Upper lobe of left lung (tissue), 6 donors: ENCODE measurements around the gene AGAP1. TPM values are rescaled to one million over a fixed set of nuclear protein-coding genes. Genes with fewer than 3 reads are reported as not detected.

Source experiments
- ATAC-seq, 2 donors: fragments of 200-7000 bp; cut with Tn5 transposase; one replicate each; pipeline ENCODE4 v1.9.1; 2022; ENCODE audit warnings: mild to moderate bottlenecking in 2 of 2, moderate library complexity in 2 of 2; ENCODE audit not compliant: low FRiP score in 2 of 2
- DNase-seq, 2 donors: peaks; one replicate each; pipeline ENCODE4 v3.0.0-alpha.2; 2019 to 2020
- H3K27ac ChIP-seq, 4 donors: fragments of 200-600 bp; sonication (generic); one replicate each; pipeline ENCODE4 v1.5.1; 2016 to 2019
- H3K27me3 ChIP-seq, 4 donors: fragments of 200-600 bp; sonication (generic); one replicate each; pipeline ENCODE4 v1.5.1; 2017 to 2019
- H3K36me3 ChIP-seq, 4 donors: fragments of 200-600 bp; sonication (generic); one replicate each; pipeline ENCODE4 v1.5.1; 2016 to 2019
- H3K4me1 ChIP-seq, 4 donors: fragments of 200-600 bp; sonication (generic); one replicate each; pipeline ENCODE4 v1.5.1; 2018 to 2019
- H3K4me3 ChIP-seq, 4 donors: fragments of 200-600 bp; sonication (generic); one replicate each; pipeline ENCODE4 v1.5.1; 2017 to 2019; ENCODE audit warnings: mild to moderate bottlenecking in 2 of 4, moderate library complexity in 1 of 4
- H3K9me3 ChIP-seq, 4 donors: fragments of 200-600 bp; sonication (generic); one replicate each; pipeline ENCODE4 v1.5.1; 2018 to 2019
- EP300 ChIP-seq, 4 donors: sonication (generic); formaldehyde crosslinking; IDR thresholded peaks; one replicate each; pipeline ENCODE4 v1.5.1; 2017; ENCODE audit warnings: antibody characterized with exemption in 4 of 4, control low read depth in 2 of 4
- POLR2A ChIP-seq, 4 donors: fragments of 450-650 bp; IDR thresholded peaks; one replicate each; pipeline ENCODE4 v1.5.1; 2016 to 2017; ENCODE audit warnings: antibody characterized with exemption in 4 of 4, mild to moderate bottlenecking in 2 of 4
- POLR2AphosphoS5 ChIP-seq, 2 donors: sonication (generic); formaldehyde crosslinking; IDR thresholded peaks; one replicate each; pipeline ENCODE4 v1.5.1; 2017; ENCODE audit warnings: antibody characterized with exemption in 2 of 2
- WGBS, 2 donors: methylation state at CpG; one replicate each; pipeline ENCODE4 v1.1.5; 2017 to 2018; 5-methylcytosine and 5-hydroxymethylcytosine counted together
- total RNA-seq, 6 donors: library from RNA; depleted of rRNA in 4 of 6; stranded (reverse); fragments of >200 nt in 4 of 6; gene quantifications; one replicate each; pipeline versions ENCODE4 v1.1.0 to v1.2.1, GENCODE V29; 2016 to 2021
- TF ChIP-seq, protein P1 (sequence below), 6 experiments: fragments of 450-650 bp in 4 of 6; fragments of 200-600 bp in 2 of 6; sonication (generic) in 2 of 6; IDR thresholded peaks; one replicate each; pipeline ENCODE4 v1.5.1; 2016 to 2019; ENCODE audit warnings: antibody characterized with exemption in 6 of 6
- donor health status: DM: no; HTN: no; CAD: no; lungs with moderate emphysema.
- donor health status: DM: no; HTN: yes; CAD: no; lungs with severe emphysema.

Gene AGAP1
- total RNA-seq, 6 donors from 2014 or later = 25.5 to 45.1 (median 30.7) TPM

DNA sequence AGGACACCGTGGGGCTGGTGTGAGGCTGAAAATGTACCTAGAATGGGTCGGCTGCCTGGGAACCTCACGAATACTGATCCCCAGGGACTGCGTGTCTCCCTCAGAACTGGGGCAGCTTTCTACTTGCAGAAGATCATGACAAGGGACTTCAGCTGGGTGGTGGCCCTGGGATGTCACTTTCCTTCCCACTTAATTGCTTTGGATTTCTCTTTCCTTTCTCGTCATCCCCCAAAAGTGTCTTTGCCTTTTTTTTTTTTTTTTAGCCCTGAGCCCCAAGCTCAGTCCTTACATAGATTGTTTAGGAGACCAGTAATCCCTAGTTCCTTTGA, 395.4 kb downstream of the AGAP1 start:
- H3K9me3 ChIP-seq = no peaks in the 10 kb centered on the region
- TF ChIP-seq, protein P1, sequence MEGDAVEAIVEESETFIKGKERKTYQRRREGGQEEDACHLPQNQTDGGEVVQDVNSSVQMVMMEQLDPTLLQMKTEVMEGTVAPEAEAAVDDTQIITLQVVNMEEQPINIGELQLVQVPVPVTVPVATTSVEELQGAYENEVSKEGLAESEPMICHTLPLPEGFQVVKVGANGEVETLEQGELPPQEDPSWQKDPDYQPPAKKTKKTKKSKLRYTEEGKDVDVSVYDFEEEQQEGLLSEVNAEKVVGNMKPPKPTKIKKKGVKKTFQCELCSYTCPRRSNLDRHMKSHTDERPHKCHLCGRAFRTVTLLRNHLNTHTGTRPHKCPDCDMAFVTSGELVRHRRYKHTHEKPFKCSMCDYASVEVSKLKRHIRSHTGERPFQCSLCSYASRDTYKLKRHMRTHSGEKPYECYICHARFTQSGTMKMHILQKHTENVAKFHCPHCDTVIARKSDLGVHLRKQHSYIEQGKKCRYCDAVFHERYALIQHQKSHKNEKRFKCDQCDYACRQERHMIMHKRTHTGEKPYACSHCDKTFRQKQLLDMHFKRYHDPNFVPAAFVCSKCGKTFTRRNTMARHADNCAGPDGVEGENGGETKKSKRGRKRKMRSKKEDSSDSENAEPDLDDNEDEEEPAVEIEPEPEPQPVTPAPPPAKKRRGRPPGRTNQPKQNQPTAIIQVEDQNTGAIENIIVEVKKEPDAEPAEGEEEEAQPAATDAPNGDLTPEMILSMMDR (IDR thresholded peaks at IDR 0.05) = no peak
- TF ChIP-seq POLR2A (IDR thresholded peaks at IDR 0.05) (no peak), EP300 (IDR thresholded peaks at IDR 0.05) (no peak), POLR2AphosphoS5 (IDR thresholded peaks at IDR 0.05) (no peak)
- H3K36me3 ChIP-seq = peaks cover 0 to 13% (median 3%) of the 10 kb centered on the region in 4 donors
- H3K4me1 ChIP-seq = no peaks in the 10 kb centered on the region
- WGBS, 2 donors = 88 to 92% methylated on average over 4 to 5 of the region's 5 CpGs
- ATAC-seq (no peak), DNase-seq (no peak)
- H3K27me3 ChIP-seq = no peaks in the 10 kb centered on the region
- H3K4me3 ChIP-seq = no peak overlapping the region
- no peak overlapping the region for H3K27ac ChIP-seq

DNA sequence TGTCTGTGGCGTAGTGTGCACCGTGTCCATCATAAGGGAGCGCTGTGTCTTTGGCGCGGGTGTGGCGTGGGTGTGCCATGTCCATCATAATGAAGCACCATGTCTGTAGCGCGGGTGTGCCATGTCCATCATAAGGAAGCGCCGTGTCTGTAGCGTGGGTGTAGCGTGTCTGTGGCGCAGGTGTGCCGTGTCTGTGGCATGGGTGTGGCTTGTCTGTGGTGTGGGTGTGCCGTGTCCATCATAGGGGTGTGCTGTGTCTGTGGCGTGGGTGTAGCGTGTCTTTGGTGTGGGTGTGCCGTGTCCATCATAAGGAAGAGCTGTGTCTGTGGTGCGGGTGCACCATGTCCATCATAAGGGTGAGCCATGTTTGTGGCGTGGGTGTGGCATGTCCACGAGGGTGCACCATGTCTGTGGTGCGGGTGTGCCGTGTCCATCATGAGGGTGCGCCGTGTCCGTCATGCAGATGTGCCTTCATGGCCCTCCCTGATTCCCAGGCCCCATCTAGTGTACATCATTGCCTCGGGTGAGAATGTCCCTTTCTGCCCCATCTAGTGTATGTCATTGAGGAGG, 399.4 kb downstream of the AGAP1 start:
- H3K4me3 ChIP-seq = no peak overlapping the region
- peak in 1 of 2 donors; percentile 34 for ATAC-seq
- H3K27ac ChIP-seq = no peak overlapping the region
- H3K4me1 ChIP-seq = no peaks in the 10 kb centered on the region
- no peak for DNase-seq
- H3K36me3 ChIP-seq = peaks cover 0 to 8% (median 3%) of the 10 kb centered on the region in 4 donors
- no peaks in the 10 kb centered on the region for H3K9me3 ChIP-seq
- WGBS, 2 donors = 93 to 96% methylated on average over 24 to 27 of the region's 27 CpGs
- TF ChIP-seq POLR2A (IDR thresholded peaks at IDR 0.05) (no peak), POLR2AphosphoS5 (IDR thresholded peaks at IDR 0.05) (no peak)
- TF ChIP-seq, protein P1 (IDR thresholded peaks at IDR 0.05) = no peak
- no peaks in the 10 kb centered on the region for H3K27me3 ChIP-seq

GRCh38 chr2:235894839-235895238, 401.0 kb downstream of the AGAP1 start:
- H3K27ac ChIP-seq = no peak overlapping the region
- ATAC-seq = no peak
- TF ChIP-seq, protein P1 (IDR thresholded peaks at IDR 0.05) = no peak
- TF ChIP-seq POLR2A (IDR thresholded peaks at IDR 0.05) = no peak

DNA sequence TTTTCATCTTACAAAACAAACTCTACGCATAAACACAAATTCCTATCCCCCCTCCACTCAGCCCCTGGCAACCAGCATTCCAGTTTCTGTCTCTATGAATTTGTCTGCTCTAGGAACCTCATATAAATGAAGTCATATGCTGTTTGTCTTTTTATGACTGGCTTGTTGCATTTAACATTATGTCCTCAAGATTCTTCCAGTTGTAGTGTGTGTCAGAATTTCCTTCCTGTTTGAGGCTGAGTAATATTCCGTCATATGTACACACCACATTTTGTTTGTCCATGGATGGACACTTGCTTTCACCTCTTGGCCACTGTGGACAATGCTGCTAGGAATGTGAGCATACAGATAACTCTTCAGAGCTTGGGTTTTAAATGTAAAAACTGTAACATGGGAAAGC, 402.2 kb downstream of the AGAP1 start:
- TF ChIP-seq POLR2AphosphoS5 (IDR thresholded peaks at IDR 0.05) (no peak), EP300 (IDR thresholded peaks at IDR 0.05) (no peak), POLR2A (IDR thresholded peaks at IDR 0.05) (no peak)
- TF ChIP-seq, protein P1 (IDR thresholded peaks at IDR 0.05) = no peak

More at GRCh38 chr2:235894839-235895238, 401.0 kb downstream of the AGAP1 start:
- no peaks in the 10 kb centered on the region for H3K27me3 ChIP-seq
- no peak for DNase-seq
- no peaks in the 10 kb centered on the region for H3K4me1 ChIP-seq
- no peak overlapping the region for H3K4me3 ChIP-seq
- H3K9me3 ChIP-seq = no peaks in the 10 kb centered on the region
- H3K36me3 ChIP-seq = peaks cover 0 to 8% (median 3%) of the 10 kb centered on the region in 4 donors
- 95 to 96% methylated on average over 10 of the region's 10 CpGs for whole genome bisulfite sequencing, 2 donors

GRCh38 chr2:235897992-235898391, 404.1 kb downstream of the AGAP1 start:
- no peak for ATAC-seq

More for the DNA sequence above, 402.2 kb downstream of the AGAP1 start:
- Histone ChIP-seq H3K36me3 (peaks cover 0 to 8% (median 3%) of the 10 kb centered on the region in 4 donors), H3K4me1 (no peaks in the 10 kb centered on the region), H3K27ac (no peak overlapping the region), H3K27me3 (no peaks in the 10 kb centered on the region), H3K4me3 (no peak overlapping the region), H3K9me3 (no peaks in the 10 kb centered on the region)
- ATAC-seq (no peak), DNase-seq (no peak)
- 89 to 97% methylated on average over 2 of the region's 2 CpGs for WGBS, 2 donors

More at GRCh38 chr2:235897992-235898391, 404.1 kb downstream of the AGAP1 start:
- H3K27ac ChIP-seq = no peak overlapping the region
- WGBS, 2 donors = 89 to 92% methylated on average over 8 of the region's 8 CpGs
- peaks cover 0 to 6% (median 3%) of the 10 kb centered on the region in 4 donors for H3K36me3 ChIP-seq
- H3K27me3 ChIP-seq = no peaks in the 10 kb centered on the region
- no peak for TF ChIP-seq EP300 (IDR thresholded peaks at IDR 0.05)
- TF ChIP-seq, protein P1 (IDR thresholded peaks at IDR 0.05) = no peak
- TF ChIP-seq POLR2AphosphoS5 (IDR thresholded peaks at IDR 0.05) = no peak
- no peak for TF ChIP-seq POLR2A (IDR thresholded peaks at IDR 0.05)
- no peaks in the 10 kb centered on the region for H3K4me1 ChIP-seq
- H3K9me3 ChIP-seq = no peaks in the 10 kb centered on the region
- no peak overlapping the region for H3K4me3 ChIP-seq
- no peak for DNase-seq
